Measurements from ENCODE around the gene BIVM.

Gene BIVM

GRCh38 chr13:102836471-102836870 is 37.6 kb downstream of the BIVM start:
- no peak for TF ChIP-seq CTCF (IDR thresholded peaks at IDR 0.05; ENCODE audit: control insufficient read depth, insufficient read depth, low read depth, low read length, missing control alignments)
- DNase-seq (ENCODE audit: low read depth) = no peak
- H3K4me3 ChIP-seq (ENCODE audit: control insufficient read depth, low read depth, low read length) = no peak overlapping the region

GRCh38 chr13:102838273-102838672 is 39.4 kb downstream of the BIVM start:
- no peak for DNase-seq (ENCODE audit: low read depth)

GRCh38 chr13:102838982-102839381 is 40.1 kb downstream of the BIVM start:
- TF ChIP-seq CTCF (IDR thresholded peaks at IDR 0.05; ENCODE audit: control insufficient read depth, insufficient read depth, low read depth, low read length, missing control alignments) = no peak
- no peak overlapping the region for H3K4me3 ChIP-seq (ENCODE audit: control insufficient read depth, low read depth, low read length)
- no peak for DNase-seq (ENCODE audit: low read depth)

More at GRCh38 chr13:102838273-102838672, 39.4 kb downstream of the BIVM start:
- H3K4me3 ChIP-seq (ENCODE audit: control insufficient read depth, low read depth, low read length) = no peak overlapping the region
- TF ChIP-seq CTCF (IDR thresholded peaks at IDR 0.05; ENCODE audit: control insufficient read depth, insufficient read depth, low read depth, low read length, missing control alignments) = no peak

GRCh38 chr13:102839462-102839861 is 40.5 kb downstream of the BIVM start:
- TF ChIP-seq CTCF (IDR thresholded peaks at IDR 0.05; ENCODE audit: control insufficient read depth, insufficient read depth, low read depth, low read length, missing control alignments) = no peak
- DNase-seq (ENCODE audit: low read depth) = peak; percentile 25

GRCh38 chr13:102845289-102845629 is 46.3 kb downstream of the BIVM start:
- no peak for TF ChIP-seq CTCF (IDR thresholded peaks at IDR 0.05; ENCODE audit: control insufficient read depth, insufficient read depth, low read depth, low read length, missing control alignments)
- no peak for DNase-seq (ENCODE audit: low read depth)
- H3K4me3 ChIP-seq (ENCODE audit: control insufficient read depth, low read depth, low read length) = peak overlapping the region; percentile 88

More at GRCh38 chr13:102839462-102839861, 40.5 kb downstream of the BIVM start:
- no peak overlapping the region for H3K4me3 ChIP-seq (ENCODE audit: control insufficient read depth, low read depth, low read length)

- no peak for TF ChIP-seq CTCF (IDR thresholded peaks at IDR 0.05; ENCODE audit: control insufficient read depth, insufficient read depth, low read depth, low read length, missing control alignments)
- peak; percentile 79 for DNase-seq (ENCODE audit: low read depth)
Observed at GRCh38 chr13:102845630-102846260, 46.8 kb downstream of the BIVM start, which contains the start of gene ERCC5. Gene ERCC5 (plus strand): TSS chr13:102846032. CDS start chr13:102846267, 235 bp downstream.

More at GRCh38 chr13:102845630-102846260, 46.8 kb downstream of the BIVM start, which contains the start of gene ERCC5:
- peak within 1 kb of the TSS; percentile 88 for H3K4me3 ChIP-seq (ENCODE audit: control insufficient read depth, low read depth, low read length)
